ENCODE results near the gene GDPD4.

DNA sequence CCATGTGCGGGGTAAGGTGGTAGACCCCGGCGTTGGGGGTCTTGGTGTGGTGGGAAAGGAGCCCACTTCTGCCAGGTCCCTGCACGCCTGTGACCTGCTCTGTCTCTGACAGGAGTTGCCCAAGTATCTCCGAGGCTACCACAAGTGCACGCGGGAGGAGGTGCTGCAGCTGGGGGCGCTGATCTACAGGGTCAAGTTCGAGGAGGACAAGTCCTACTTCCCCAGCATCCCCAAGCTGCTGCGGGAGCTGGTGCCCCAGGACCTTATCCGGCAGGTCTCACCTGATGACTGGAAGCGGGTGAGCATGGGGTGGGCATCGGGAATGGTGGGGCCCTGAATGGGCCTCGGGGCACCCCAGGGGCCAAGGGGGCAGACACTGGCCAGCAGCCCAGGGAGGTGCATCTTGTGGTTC lies 90.4 kb downstream of the GDPD4 start:
- TF ChIP-seq, protein P1, sequence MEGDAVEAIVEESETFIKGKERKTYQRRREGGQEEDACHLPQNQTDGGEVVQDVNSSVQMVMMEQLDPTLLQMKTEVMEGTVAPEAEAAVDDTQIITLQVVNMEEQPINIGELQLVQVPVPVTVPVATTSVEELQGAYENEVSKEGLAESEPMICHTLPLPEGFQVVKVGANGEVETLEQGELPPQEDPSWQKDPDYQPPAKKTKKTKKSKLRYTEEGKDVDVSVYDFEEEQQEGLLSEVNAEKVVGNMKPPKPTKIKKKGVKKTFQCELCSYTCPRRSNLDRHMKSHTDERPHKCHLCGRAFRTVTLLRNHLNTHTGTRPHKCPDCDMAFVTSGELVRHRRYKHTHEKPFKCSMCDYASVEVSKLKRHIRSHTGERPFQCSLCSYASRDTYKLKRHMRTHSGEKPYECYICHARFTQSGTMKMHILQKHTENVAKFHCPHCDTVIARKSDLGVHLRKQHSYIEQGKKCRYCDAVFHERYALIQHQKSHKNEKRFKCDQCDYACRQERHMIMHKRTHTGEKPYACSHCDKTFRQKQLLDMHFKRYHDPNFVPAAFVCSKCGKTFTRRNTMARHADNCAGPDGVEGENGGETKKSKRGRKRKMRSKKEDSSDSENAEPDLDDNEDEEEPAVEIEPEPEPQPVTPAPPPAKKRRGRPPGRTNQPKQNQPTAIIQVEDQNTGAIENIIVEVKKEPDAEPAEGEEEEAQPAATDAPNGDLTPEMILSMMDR (conservative IDR thresholded peaks at IDR 0.05; ENCODE audit: low read depth, low read length) = no peak
- TF ChIP-seq RFX5 (IDR thresholded peaks at IDR 0.05; ENCODE audit: low read depth, low read length) (no peak), CEBPB (IDR thresholded peaks at IDR 0.05; ENCODE audit: low read depth, low read length) (no peak)
